HFF-Myc (cell line): Measurements from ENCODE around the gene GOLGB1.
A peak's percentile ranks its signal among the peaks of the same experiment; 100 is the strongest.

Experiments
- DNase-seq: peaks from one replicate; pipeline ENCODE4 v3.0.0-alpha.2; 2011; ENCODE audit warnings: low read depth; ENCODE audit errors: extremely low read depth
- H3K4me3 ChIP-seq: replicated peaks from 2 replicates; pipeline ENCODE4 v1.5.1; 2011; ENCODE audit warnings: low read depth, mild to moderate bottlenecking, control low read depth, low read length
- TF ChIP-seq, protein P1 (sequence below): IDR thresholded peaks from 2 replicates; pipeline ENCODE4 v1.5.1; 2012; ENCODE audit warnings: mild to moderate bottlenecking, low read depth, low read length, control low read depth; ENCODE audit errors: missing control alignments

Gene GOLGB1

DNA sequence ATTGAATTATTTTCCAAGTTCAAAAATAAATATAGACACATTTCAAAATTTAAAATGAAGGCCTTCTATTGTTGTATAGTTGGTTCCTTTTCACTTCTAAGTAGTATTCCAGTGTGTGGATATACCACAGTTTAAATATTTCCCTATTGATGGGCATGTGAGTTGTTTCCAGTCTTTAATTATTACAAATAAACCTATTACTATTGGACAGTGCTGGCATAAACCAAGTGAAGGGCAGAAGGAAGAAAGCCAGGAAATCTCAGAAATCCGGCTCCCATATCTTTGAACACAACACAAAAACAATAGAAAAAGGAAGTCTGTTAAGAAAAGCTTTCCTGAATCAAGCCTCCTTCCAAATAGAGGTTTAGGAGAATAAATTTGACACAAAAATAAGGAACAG, 26.1 kb downstream of the GOLGB1 start:
- TF ChIP-seq, protein P1, sequence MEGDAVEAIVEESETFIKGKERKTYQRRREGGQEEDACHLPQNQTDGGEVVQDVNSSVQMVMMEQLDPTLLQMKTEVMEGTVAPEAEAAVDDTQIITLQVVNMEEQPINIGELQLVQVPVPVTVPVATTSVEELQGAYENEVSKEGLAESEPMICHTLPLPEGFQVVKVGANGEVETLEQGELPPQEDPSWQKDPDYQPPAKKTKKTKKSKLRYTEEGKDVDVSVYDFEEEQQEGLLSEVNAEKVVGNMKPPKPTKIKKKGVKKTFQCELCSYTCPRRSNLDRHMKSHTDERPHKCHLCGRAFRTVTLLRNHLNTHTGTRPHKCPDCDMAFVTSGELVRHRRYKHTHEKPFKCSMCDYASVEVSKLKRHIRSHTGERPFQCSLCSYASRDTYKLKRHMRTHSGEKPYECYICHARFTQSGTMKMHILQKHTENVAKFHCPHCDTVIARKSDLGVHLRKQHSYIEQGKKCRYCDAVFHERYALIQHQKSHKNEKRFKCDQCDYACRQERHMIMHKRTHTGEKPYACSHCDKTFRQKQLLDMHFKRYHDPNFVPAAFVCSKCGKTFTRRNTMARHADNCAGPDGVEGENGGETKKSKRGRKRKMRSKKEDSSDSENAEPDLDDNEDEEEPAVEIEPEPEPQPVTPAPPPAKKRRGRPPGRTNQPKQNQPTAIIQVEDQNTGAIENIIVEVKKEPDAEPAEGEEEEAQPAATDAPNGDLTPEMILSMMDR: no peak
- no peak overlapping the region for H3K4me3 ChIP-seq
- no peak for DNase-seq

DNA sequence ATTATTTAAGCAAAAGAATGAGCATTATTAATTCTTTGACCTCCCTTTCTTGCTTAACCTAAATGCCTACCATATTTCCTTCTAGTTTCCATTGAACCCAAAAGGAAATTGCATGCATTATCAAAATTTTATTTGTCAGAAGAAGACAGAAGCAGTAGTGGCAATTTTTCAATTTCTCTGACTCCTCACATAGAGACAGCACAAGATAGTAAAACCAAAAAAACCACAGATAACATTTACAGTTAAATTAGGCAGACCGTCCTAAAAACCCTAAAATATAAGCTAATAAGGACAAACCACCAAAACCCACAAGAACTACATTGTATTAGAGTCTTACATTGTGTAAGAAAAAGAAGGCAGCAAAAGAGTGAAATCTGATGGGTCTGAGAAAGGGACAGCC, 27.1 kb downstream of the GOLGB1 start:
- TF ChIP-seq, protein P1: no peak
- DNase-seq: no peak
- H3K4me3 ChIP-seq: no peak overlapping the region

DNA sequence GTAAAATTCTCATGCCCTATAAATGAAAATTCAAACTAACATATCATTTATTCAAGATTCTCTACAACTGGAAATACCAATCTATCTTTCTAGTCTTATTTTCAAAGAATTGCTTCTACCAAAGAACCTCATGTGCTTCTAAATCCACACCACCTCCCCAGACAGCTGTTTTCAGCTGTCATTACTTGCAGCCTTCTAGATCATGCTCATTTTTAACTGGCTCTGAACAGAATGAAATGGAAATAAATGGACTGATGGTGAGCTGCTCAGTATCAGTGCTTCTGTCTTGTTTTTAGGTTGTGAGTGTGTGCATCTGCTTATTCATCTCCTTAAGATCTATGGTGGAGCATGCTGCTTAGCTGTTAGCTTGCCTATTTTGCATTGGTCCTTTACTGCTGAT, 29.4 kb downstream of the GOLGB1 start:
- DNase-seq: no peak

DNA sequence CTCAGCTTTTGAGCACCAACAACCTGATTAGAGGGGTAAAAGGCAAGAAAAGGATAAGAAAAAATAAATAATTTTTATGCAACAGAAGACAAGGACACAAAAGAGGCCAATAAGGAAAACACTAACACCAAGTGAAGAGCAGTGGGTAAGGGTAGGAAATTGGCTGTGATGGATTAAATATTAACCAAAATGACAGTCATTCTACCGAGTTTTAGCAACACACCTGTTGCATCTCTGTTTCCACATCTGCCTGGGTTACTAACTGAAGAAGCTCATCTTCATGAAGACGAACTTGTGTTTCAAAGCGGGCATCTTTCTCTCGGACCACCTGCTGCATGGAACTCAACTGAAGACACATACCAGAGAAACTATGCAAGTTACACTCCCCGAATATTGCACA, 30.1 kb downstream of the GOLGB1 start:
- H3K4me3 ChIP-seq: no peak overlapping the region
- TF ChIP-seq, protein P1: no peak
- no peak for DNase-seq

More for the DNA sequence above, 29.4 kb downstream of the GOLGB1 start:
- TF ChIP-seq, protein P1: no peak
- no peak overlapping the region for H3K4me3 ChIP-seq

DNA sequence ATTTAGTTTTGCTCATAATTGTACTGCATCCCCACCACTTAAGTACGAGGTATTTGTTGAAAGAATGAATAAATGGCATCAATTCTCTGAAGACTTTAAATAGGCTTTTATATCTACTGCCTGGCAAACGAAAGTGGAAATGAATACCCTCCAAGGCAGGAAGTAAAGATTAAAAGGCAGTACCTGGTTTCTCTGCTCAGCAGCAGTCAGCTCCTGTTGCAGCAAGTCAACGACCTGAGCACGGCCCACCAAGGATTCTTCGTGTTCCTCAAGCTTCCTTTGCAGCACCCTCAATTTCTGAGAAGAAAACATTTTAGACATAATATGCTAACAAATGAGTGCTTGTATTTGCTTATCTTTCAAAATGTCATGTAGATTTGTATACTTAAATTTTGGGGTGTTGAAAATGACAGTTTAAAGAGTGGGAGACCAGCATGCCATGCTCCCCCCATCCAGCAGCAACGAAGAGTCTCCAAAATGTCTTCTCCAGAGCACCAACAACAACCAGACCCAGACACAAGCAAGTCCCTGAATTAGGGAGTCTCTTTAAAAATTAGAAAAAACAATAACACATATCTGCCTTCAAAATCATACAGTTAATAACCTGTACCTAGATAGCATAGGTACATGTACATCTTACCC, 31.2 kb downstream of the GOLGB1 start:
- TF ChIP-seq, protein P1: no peak
- no peak overlapping the region for H3K4me3 ChIP-seq

DNA sequence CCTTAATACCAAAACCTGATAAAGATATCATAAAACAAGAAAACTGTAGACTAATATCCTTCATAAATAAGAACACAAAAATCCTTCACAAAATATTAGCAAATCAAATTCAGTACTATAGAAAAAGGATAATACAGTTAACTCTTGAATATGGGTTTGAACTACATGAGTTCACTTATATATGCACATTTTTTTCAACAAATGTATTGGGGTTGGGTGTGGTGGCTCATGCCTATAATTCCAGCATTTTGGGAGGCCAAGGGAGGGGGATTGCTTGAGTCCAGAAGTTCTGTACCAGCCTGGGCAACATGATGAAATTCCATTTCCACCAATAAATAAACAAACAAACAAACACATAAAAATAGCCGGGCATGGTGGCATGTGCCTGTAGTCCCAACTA, 39.2 kb downstream of the GOLGB1 start:
- TF ChIP-seq, protein P1: no peak
- no peak overlapping the region for H3K4me3 ChIP-seq
- DNase-seq: no peak

More for the DNA sequence above, 31.2 kb downstream of the GOLGB1 start:
- DNase-seq: no peak

DNA sequence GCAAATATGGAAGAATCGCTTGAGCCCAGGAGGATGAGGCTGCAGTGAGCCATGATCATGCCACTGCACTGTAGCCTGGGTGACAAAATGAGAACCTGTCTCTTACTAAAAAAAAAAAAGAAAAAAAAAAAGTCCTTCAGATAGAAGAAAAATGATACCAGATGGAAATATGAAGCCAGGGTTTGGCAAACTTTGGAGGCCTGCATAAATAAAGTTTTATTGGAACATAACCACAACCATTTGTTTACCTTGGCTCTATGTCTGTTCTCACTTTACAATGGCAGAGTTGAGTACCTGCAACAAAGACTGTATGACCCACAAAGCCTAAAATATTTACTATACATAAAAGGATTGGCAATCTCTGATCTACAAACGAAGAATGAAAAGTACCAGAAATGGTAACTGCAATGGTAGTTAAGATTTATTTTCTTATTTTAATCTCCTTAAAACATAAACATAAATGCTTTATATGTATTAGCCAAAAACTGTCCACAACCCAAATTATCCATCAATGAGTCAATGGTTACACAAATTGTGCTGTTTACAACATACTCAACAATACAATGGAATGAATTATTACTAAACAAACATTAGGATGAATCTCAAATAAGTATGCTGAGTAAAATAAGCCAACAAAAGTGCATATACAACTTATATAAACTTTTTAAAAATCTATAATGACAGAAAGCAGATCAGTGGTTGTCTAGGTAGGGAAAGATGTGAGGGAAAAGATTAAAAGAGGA, 41.8 kb downstream of the GOLGB1 start:
- DNase-seq: peak; percentile 7

More for the DNA sequence above, 41.8 kb downstream of the GOLGB1 start:
- TF ChIP-seq, protein P1: no peak
- H3K4me3 ChIP-seq: no peak overlapping the region
